Measurements from ENCODE around the gene NLGN2. TPM values are rescaled to one million over a fixed set of nuclear protein-coding genes. Genes with fewer than 3 reads are reported as not detected.

NLGN2 gene
- polyA plus RNA-seq, 3 donors = 0.55 TPM; not detected in 2

GRCh38 chr17:7465597-7466275, 58.1 kb downstream of the NLGN2 start:
- peak overlapping the region in 1 of 3 experiments; percentile 46 for H3K4me3 ChIP-seq (replicated peaks in 1 of 3; ENCODE audit: low read depth in 2 of 3, low read length in 3 of 3)
- 93% methylated on average over 28 of the region's 33 CpGs for WGBS (ENCODE audit: insufficient coverage)
- DNase-seq = no peak
- no peak overlapping the region for H2AFZ ChIP-seq (ENCODE audit: insufficient read depth, low read depth, low read length, poor library complexity, severe bottlenecking)
- H3K79me2 ChIP-seq (ENCODE audit: insufficient read depth, low read length) = peaks cover 19% of the 10 kb centered on the region
- H3K36me3 ChIP-seq (replicated peaks in 1 of 2; ENCODE audit: control insufficient read depth in 1 of 2, insufficient read depth in 2 of 2, low read length in 2 of 2) = peaks cover 22 to 33% of the 10 kb centered on the region in 2 donors
- no peaks in the 10 kb centered on the region for H3K9me3 ChIP-seq (replicated peaks in 1 of 2; ENCODE audit: control insufficient read depth in 1 of 2, insufficient read depth in 1 of 2, low read length in 2 of 2)
- H3K27ac ChIP-seq (ENCODE audit: low read depth in 1 of 2, low read length in 2 of 2) = peak overlapping the region; percentile 80 to 85
- peak overlapping the region; percentile 45 for H3K9ac ChIP-seq (ENCODE audit: insufficient read depth, low read length, poor library complexity, severe bottlenecking)
- no peak overlapping the region for H3K4me3 Mint-ChIP-seq
- H3K4me1 ChIP-seq (ENCODE audit: control insufficient read depth in 1 of 2, insufficient read depth in 2 of 2, low read length in 2 of 2) = peaks cover 21 to 24% of the 10 kb centered on the region in 2 donors
- H3K27me3 ChIP-seq (ENCODE audit: control insufficient read depth in 2 of 2, insufficient read depth in 2 of 2, low read length in 2 of 2) = no peaks in the 10 kb centered on the region
- peaks cover 20 to 38% of the 10 kb centered on the region in 2 donors for H3K36me3 Mint-ChIP-seq
- H3K4me2 ChIP-seq (replicated peaks; ENCODE audit: extremely low read depth, low read length, poor library complexity, severe bottlenecking) = peak overlapping the region; percentile 63
- peaks cover 21% of the 10 kb centered on the region for H3K4me1 Mint-ChIP-seq
- no peaks in the 10 kb centered on the region for H3K9me3 Mint-ChIP-seq
- no peaks in the 10 kb centered on the region for H3K27me3 Mint-ChIP-seq (ENCODE audit: low read depth in 3 of 3)
- intact Hi-C loops (cut with micrococcal nuclease) = loop anchor here in 1 of 2 donors (1.0 kb wide), 1 partner anchor 10 kb away; no protein-coding TSS in a partner anchor
- no peak for TF ChIP-seq CTCF (IDR thresholded peaks at IDR 0.05)
- H3K27ac Mint-ChIP-seq = peak overlapping the region in 4 of 7 donors; percentile 88 to 97 (median 94)
- no peaks in the 10 kb centered on the region for H4K20me1 ChIP-seq (ENCODE audit: insufficient read depth, low read length)

- Histone ChIP-seq H3K27me3 (ENCODE audit: control insufficient read depth in 2 of 2, insufficient read depth in 2 of 2, low read length in 2 of 2) (no peaks in the 10 kb centered on the region), H3K9ac (ENCODE audit: insufficient read depth, low read length, poor library complexity, severe bottlenecking) (peak overlapping the region; percentile 45), H2AFZ (ENCODE audit: insufficient read depth, low read depth, low read length, poor library complexity, severe bottlenecking) (peak overlapping the region; percentile 62), H3K9me3 (replicated peaks in 1 of 2; ENCODE audit: control insufficient read depth in 1 of 2, insufficient read depth in 1 of 2, low read length in 2 of 2) (no peaks in the 10 kb centered on the region), H3K4me1 (ENCODE audit: control insufficient read depth in 1 of 2, insufficient read depth in 2 of 2, low read length in 2 of 2) (peaks cover 21 to 24% of the 10 kb centered on the region in 2 donors), H3K36me3 (replicated peaks in 1 of 2; ENCODE audit: control insufficient read depth in 1 of 2, insufficient read depth in 2 of 2, low read length in 2 of 2) (peaks cover 22 to 33% of the 10 kb centered on the region in 2 donors), H3K79me2 (ENCODE audit: insufficient read depth, low read length) (peaks cover 22% of the 10 kb centered on the region), H3K27ac (ENCODE audit: low read depth in 1 of 2, low read length in 2 of 2) (peak overlapping the region; percentile 80 to 85), H4K20me1 (ENCODE audit: insufficient read depth, low read length) (no peaks in the 10 kb centered on the region), H3K4me3 (replicated peaks in 1 of 3; ENCODE audit: low read depth in 2 of 3, low read length in 3 of 3) (peak overlapping the region in 1 of 3 experiments; percentile 46), H3K4me2 (replicated peaks; ENCODE audit: extremely low read depth, low read length, poor library complexity, severe bottlenecking) (peak overlapping the region; percentile 63)
- WGBS (ENCODE audit: insufficient coverage) = 41% methylated on average over 5 of the region's 9 CpGs
- peak overlapping the region; percentile 41 to 82 for H3K4me3 Mint-ChIP-seq
- H3K27ac Mint-ChIP-seq = peak overlapping the region; percentile 88 to 97 (median 94)
- no peaks in the 10 kb centered on the region for H3K9me3 Mint-ChIP-seq
- H3K36me3 Mint-ChIP-seq = peaks cover 20 to 38% of the 10 kb centered on the region in 2 donors
- peak in 2 of 3 donors; percentile 37 to 52 for DNase-seq
- H3K4me1 Mint-ChIP-seq = peaks cover 21% of the 10 kb centered on the region
- intact Hi-C loops (cut with micrococcal nuclease) = loop anchor here in 1 of 2 donors (1.0 kb wide), 1 partner anchor 11 kb away; no protein-coding TSS in a partner anchor
- no peak for TF ChIP-seq CTCF (IDR thresholded peaks at IDR 0.05)
- no peaks in the 10 kb centered on the region for H3K27me3 Mint-ChIP-seq (ENCODE audit: low read depth in 3 of 3)
These were observed 58.6 kb downstream of the NLGN2 start for GRCh38 chr17:7466318-7466638.
